DOHH2 (cell line): ENCODE measurements around the gene USP17L30.
"Not testable (repeated sequence)": the region's sequence is repeated elsewhere in the genome, so short reads cannot be mapped to it uniquely, and the experiment has no call there.

Experiments
- CTCF ChIP-seq: fragments of 200-600 bp; sonication (generic); IDR thresholded peaks from one replicate; pipeline ENCODE4 v1.5.1; 2014; ENCODE audit warnings: antibody characterized with exemption, mild to moderate bottlenecking, low read depth, low read length; ENCODE audit not compliant: poor library complexity, severe bottlenecking
- EZH2phosphoT487 ChIP-seq: fragments of 200-600 bp; sonication (generic); IDR thresholded peaks from 2 replicates; pipeline ENCODE4 v1.6.1; 2017; ENCODE audit warnings: borderline replicate concordance, mild to moderate bottlenecking, antibody characterized with exemption, low read length, moderate library complexity, mixed read lengths

GRCh38 chr4:9362829-9363228, at the start of gene USP17L30:
- TF ChIP-seq CTCF, EZH2phosphoT487: not testable (repeated sequence)
